ENCODE results near the gene TBCK.
"Not testable (repeated sequence)": the region's sequence is repeated elsewhere in the genome, so short reads cannot be mapped to it uniquely, and the experiment has no call there.

Gene TBCK

GRCh38 chr4:106321168-106321567 lies 5.2 kb upstream of the TBCK start:
- not testable (repeated sequence) for DNase-seq (ENCODE audit: low read depth)

DNA sequence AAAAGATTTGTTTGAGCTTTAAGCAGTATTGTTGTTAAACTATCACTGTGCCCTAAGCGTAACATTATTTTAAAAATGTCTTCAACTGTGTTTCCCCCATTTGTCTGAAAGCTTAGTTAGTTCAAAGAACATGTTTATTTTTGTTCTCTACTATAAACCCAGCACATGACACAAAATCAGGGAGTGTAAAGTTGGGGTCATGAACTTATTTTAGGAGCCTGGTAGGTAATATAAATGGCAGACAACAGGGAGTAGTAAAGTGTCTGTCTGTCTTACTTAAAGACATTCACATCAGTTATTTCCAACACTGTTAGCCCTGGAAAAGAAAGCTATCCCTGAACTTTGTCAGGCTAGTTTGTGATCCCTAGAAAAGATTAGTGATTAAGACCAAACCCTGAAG lies 4.2 kb upstream of the TBCK start:
- DNase-seq (ENCODE audit: low read depth) = no peak

DNA sequence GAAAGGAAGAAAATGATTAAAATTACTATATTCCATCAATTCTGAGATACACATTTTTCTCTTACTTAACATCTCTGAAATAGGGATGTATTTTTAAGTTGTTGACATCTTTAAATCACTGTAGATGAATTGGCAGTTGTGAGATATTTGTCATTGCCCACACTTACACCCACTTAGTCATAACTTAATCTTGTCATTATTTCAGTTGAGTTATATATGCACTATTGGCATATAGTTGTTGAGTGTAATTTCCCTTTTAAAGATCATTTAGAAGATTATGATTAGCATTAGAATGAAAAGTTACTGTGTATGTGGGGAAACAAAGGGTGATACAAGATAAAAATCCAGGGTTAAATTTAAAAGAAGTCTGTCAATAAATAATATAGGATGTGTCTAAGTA lies 2.5 kb upstream of the TBCK start:
- DNase-seq (ENCODE audit: low read depth) = no peak

- DNase-seq (ENCODE audit: low read depth) = no peak
Observed at GRCh38 chr4:106317815-106318214, 1.8 kb upstream of the TBCK start.

- no peak for DNase-seq (ENCODE audit: low read depth)
Observed at GRCh38 chr4:106316773-106317409, 882 bp upstream of the TBCK start.

DNA sequence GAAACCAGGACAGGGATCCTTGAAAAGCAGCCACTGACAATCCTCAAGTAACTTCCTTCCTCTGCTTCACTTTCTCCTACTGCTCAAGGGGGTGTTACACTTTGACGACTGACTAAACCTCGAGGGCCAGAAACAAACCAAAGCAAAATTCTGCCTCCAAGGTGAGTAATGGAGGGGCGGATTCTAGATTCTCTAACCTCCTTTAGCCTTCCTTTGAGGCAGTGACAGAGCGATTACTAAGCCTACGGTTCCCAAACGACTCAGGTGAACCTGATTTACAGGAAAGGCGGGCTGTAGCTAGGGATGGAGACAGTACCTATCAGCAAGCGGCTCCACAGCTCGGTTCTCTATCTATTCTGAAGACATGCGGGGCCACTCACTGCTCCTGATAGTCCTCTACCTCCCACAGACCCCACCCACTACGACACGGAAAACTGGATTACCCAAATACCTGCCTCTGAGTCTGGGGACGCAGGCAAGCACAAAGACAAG lies 487 bp downstream of the TBCK start:
- no peak for DNase-seq (ENCODE audit: low read depth)

DNA sequence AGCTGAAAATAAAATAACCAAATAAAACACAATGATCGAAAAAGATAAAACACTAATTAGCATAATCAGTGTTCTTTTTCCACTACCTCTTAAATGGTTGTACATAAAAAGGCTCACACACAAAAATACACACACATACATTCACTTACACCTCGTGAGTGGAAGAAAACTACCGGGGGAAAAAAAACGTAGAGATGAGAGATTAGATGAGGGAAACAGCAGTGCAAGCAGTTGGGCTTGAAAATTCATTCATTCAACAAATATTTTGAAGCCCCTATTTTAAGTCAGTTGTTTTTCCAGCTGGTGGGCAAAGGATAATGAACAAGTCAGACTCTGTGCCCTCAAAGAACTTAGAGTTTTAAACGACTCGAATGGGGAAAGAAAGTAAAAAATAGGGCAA lies 1.0 kb downstream of the TBCK start:
- DNase-seq (ENCODE audit: low read depth) = no peak

- DNase-seq (ENCODE audit: low read depth) = no peak
Observed at GRCh38 chr4:106312997-106313522, 2.9 kb downstream of the TBCK start.

DNA sequence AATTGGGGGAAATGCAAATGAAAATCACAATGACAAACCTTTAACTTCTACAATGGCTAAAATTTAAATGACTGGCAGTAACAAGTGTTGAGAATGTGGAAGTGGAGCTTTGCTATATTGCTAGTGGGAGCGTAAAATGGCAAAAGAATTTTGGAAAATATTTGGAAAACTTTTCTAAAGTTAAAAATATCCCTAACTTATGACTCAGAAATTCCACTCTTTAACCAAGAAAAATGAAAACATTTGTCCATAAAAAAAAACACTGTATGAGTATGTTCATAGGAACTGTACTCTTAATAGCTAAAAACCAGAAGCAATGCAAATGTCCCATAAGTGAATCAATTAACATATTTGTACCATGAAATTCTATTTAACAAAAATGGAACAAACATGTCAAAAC lies 3.6 kb downstream of the TBCK start:
- DNase-seq (ENCODE audit: low read depth) = no peak

DNA sequence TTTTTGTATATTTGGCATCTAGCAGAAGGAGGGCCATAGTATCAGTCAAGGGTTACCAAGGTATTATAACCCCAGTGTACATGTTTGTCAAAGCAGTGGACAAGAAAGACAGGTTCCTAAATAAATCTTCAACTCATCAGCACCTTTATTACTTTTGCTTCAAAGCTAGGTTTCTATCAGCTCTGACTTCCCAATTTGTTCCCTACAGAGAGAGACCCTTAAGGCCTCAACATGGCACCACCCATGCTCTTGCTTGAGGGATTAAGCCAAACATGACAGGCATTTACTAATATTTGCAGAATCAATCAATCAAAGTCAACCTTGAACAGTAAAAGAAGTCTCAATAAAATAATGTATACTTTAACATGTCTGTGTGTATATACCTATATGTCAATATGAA lies 9.4 kb downstream of the TBCK start:
- no peak for DNase-seq (ENCODE audit: low read depth)

- no peak for DNase-seq (ENCODE audit: low read depth)
Observed at GRCh38 chr4:106305435-106306055, 10.5 kb downstream of the TBCK start.

DNA sequence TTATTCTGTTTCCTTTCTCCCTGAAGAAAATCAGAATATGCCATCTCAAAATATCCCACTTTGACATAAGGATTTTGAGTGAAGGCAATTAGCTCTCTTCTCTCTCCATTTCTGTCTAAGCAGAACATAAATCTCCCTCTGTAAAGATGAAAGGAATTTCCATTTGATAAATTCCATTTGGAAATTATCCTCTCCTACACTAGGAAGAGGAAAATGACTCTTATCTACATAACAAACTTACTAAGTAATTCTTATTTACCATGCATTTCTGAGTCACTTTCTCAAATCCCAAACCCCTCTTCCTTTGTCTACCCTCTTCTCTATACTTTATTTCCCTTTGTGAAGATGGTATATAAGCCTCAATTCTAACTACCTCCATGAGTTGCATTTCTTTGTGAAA lies 11.4 kb downstream of the TBCK start:
- DNase-seq (ENCODE audit: low read depth) = no peak

GRCh38 chr4:106303548-106304281 lies 12.3 kb downstream of the TBCK start:
- no peak for DNase-seq (ENCODE audit: low read depth)

DNA sequence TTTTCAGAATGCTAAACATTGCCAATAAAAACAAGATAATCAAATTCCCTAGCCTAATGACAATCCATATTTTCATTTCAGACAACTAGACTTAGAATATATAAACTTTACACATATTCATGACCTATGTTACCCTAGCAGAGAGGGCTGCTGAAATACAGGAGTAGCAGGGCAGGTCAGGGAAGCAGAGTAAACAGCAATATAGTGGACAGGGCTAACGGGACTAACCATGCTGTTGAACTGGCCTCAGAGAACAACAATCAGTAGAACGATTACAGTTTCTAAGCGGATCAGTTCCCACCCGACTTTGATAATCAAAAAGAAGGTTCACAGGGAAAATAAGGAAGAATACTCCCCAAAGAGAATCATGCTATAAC lies 14.0 kb downstream of the TBCK start:
- no peak for DNase-seq (ENCODE audit: low read depth)

DNA sequence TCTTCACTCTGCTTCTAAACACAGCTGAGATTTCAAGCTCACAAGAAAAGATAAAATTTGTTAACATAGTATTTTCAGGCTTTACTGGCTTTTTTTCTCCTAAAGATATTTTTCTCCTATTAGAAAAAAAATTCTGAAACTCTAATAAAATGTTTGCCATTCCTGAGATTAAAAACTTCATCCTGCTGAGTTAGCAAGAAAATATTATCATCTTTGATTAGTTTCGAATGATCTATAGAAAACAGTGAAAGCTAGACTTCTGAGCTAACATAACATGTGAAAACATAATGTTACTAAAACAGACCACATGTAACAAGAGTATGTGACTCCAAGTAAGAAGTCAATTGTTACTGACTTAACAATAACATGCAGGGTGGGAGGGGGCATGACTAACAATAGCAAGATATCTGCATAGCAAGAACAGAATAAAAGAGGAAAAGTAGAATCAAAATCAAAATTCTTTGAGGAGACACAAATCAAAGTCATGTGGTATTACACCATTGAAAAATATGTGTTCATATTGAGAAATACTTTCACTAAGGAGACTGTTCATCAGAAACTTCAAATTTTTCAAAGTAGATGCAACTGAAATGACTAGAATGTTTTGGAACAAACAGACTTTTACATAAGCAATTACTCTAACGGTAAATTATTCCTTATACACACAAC lies 14.5 kb downstream of the TBCK start:
- DNase-seq (ENCODE audit: low read depth) = no peak

GRCh38 chr4:106299977-106300376 lies 16.0 kb downstream of the TBCK start:
- DNase-seq (ENCODE audit: low read depth) = no peak

DNA sequence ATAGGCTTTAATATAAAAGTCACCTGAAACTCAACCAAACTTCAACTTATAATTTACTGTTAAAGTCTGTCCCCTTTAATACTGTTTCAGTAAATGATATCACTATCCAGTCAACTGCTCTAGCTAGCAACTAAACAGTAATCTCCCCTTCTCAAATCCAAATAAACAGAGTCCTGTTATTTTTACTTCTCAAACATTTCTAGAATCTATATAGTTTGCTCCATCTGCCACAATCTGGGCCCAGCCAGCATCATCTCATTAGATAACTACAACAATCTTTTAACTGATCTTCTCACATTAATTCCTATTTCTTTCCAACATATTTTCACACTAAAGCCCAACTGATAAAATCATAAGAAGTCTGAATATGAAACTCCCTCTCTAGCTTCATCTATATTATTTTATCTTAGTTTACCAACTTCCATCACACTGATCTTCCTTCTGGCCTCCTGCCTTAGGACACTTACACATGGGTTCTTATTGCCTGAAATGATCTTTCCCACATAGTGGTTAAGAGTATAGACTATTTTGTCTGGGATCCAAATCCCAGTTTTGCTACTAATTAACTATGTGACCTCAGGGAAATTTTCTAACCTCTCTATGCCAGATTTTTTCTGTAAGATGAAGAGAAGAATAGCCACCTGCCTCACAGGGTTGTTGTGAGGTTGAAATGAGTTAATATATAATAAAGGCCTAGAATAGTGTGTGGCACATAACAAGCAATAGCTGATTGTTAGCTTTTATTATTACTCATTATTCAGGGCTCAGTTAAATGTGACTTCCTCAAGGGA lies 18.6 kb downstream of the TBCK start:
- no peak for DNase-seq (ENCODE audit: low read depth)

DNA sequence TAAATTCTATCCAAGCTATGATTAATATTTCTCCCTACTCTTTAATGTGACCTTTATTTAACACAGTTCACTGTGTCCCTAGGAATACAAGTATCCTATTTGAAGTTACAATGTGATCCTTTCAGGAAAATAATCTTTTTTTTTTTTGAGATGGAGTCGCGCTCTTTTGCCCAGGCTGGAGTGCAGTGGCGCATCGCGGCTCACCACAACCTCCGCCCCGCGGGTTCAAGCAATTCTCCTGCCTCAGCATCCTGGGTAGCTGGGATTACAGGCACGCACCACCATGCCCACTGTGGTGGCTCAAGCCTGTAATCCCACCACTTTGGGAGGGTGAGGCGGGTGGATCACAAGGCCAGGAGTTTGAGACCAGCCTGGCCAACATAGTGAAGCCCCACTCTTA lies 21.9 kb downstream of the TBCK start:
- no peak for DNase-seq (ENCODE audit: low read depth)

DNA sequence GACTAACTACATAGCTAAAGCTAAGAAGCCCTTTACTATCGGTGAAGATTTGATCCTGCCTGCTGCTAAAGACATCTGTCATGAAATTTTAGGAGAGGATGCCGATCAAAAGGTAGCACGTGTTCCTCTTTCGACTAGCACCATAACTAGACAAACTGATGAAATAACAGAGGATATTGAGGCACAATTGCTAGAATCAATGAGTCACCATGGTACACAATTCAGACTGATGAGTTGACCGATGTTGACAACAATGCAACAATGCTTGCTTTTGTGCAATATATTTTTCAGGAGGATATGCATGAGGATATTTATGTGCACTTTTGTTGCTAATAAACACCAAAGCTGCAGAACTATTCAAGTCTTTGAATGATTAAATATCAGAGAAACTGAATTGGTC lies 24.3 kb downstream of the TBCK start:
- DNase-seq (ENCODE audit: low read depth) = no peak

DNA sequence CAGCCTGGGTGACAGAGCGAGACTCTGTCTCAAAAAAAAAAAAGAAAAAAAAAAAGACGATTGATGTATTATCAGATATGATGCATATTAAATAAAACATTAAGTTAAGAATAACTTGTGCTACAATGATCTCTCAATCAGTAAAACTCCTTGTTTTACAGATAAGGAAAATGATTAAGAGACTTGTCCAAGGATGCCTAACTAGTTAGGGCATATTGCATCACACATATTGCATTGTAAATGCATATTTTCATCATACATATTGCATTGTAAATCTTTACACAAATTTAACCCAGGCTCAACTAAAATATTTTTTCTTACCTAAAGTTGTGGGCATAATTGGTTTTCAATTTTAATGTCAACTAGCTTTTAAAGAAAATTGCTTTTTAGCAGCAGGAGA lies 26.3 kb downstream of the TBCK start:
- DNase-seq (ENCODE audit: low read depth) = no peak

DNA sequence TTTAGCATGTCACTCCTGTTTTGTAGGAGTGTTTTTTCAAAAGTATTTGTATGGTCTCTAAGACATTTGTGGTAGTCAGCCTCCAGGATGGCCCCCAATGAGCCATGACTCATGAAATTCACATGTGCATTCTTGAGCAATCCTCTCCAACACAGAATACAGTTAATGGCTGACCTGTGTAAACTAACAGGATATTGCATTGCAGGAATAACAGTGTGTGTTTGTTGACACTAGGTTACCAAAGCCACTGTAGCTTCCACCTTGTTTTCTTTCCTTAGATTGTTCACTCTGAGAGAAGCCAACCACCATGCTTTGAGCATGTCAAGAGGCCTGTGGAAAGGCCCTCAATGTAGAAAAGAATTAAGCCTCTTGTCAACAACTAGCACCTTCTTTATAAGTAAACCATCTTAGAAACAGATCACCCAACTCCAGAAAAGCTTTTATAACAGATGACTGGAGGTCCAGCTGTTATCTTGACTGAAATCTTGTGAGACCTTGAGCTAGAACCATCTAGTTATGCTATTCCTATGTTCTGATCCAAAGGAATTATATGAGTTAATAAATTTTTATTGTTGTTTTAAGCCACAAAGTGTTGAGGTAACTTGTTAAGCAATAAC lies 28.5 kb downstream of the TBCK start:
- no peak for DNase-seq (ENCODE audit: low read depth)

Measured in activated T-cell treated with anti-CD3 and anti-CD28 coated beads for 48 hours (primary cell).